ENCODE results near the gene ATP4B. TPM values are rescaled to one million over a fixed set of nuclear protein-coding genes. Genes with fewer than 3 reads are reported as not detected.

ATP4B gene
- polyA plus RNA-seq, 2 of the 4 experiments (the other 2 are of a cell fraction) = not detected

GRCh38 chr13:113669755-113670341 lies 11.8 kb upstream of the ATP4B start:
- Histone ChIP-seq H3K9me3 (no peaks in the 10 kb centered on the region), H3K27ac (no peak overlapping the region), H3K4me1 (no peaks in the 10 kb centered on the region), H3K4me3 (no peak overlapping the region), H3K4me2 (no peak overlapping the region)
- no peak for FAIRE-seq
- no peak for ATAC-seq
- TF ChIP-seq NPAS2 (CRISPR knock-in tag; IDR thresholded peaks at IDR 0.05; ENCODE audit: borderline replicate concordance) (no peak), ZSCAN20 (CRISPR knock-in tag; IDR thresholded peaks at IDR 0.05) (no peak), POLR2A (IDR thresholded peaks at IDR 0.05; ENCODE audit: low read length) (no peak), HES2 (IDR thresholded peaks at IDR 0.05) (no peak), RNF2 (IDR thresholded peaks at IDR 0.05; ENCODE audit: borderline replicate concordance, low read depth) (no peak), RAD21 (conservative IDR thresholded peaks at IDR 0.05 in 1 of 2, IDR thresholded peaks at IDR 0.05 in 1 of 2) (no peak), PHF8 (IDR thresholded peaks at IDR 0.05; ENCODE audit: borderline replicate concordance, low read depth) (no peak), CHD2 (IDR thresholded peaks at IDR 0.05; ENCODE audit: low read length, partially characterized antibody) (no peak), ELK1 (IDR thresholded peaks at IDR 0.05; ENCODE audit: low read depth, low read length) (no peak), HOXB13 (CRISPR knock-in tag; IDR thresholded peaks at IDR 0.05; ENCODE audit: low read depth) (no peak), HOXA7 (CRISPR knock-in tag; IDR thresholded peaks at IDR 0.05) (no peak), FOSL2 (IDR thresholded peaks at IDR 0.05) (no peak), FOSL2 (CRISPR knock-in tag; IDR thresholded peaks at IDR 0.05) (no peak), EP300 (IDR thresholded peaks at IDR 0.05) (no peak), MAFK (IDR thresholded peaks at IDR 0.05; ENCODE audit: partially characterized antibody) (no peak), HOXB5 (CRISPR knock-in tag; IDR thresholded peaks at IDR 0.05) (no peak), HDAC2 (IDR thresholded peaks at IDR 0.05) (no peak)
- DNase-seq (ENCODE audit: low read depth in 1 of 2, low spot score in 1 of 2) = no peak
- CTCF ChIA-PET = no interaction called here
- 71% methylated on average over 9 of the region's 21 CpGs for WGBS (ENCODE audit: missing lambda C conversion rate)
- POLR2A ChIA-PET = no interaction called here

GRCh38 chr13:113669231-113669754 lies 11.3 kb upstream of the ATP4B start:
- no peaks in the 10 kb centered on the region for H3K9me3 ChIP-seq
- H3K4me3 ChIP-seq = no peak overlapping the region
- no peak for ATAC-seq
- 57% methylated on average over 11 of the region's 13 CpGs for WGBS (ENCODE audit: missing lambda C conversion rate)
- H3K4me2 ChIP-seq = no peak overlapping the region
- TF ChIP-seq CHD4 (IDR thresholded peaks at IDR 0.05; ENCODE audit: borderline replicate concordance) = no peak
- TF ChIP-seq ZSCAN20 (CRISPR knock-in tag; IDR thresholded peaks at IDR 0.05) = no peak
- no peak for TF ChIP-seq ESRRA (IDR thresholded peaks at IDR 0.05; ENCODE audit: borderline replicate concordance, low read length)
- TF ChIP-seq ATOH8 (CRISPR knock-in tag; IDR thresholded peaks at IDR 0.05; ENCODE audit: low read depth) = no peak
- no peak for TF ChIP-seq CHD2 (IDR thresholded peaks at IDR 0.05; ENCODE audit: low read length, partially characterized antibody)
- TF ChIP-seq NR3C1 (IDR thresholded peaks at IDR 0.05) = no peak
- TF ChIP-seq NFE2L2 (conservative IDR thresholded peaks at IDR 0.05; ENCODE audit: low read length) = no peak
- no peak for TF ChIP-seq FOSB (CRISPR knock-in tag; IDR thresholded peaks at IDR 0.05)
- no peak for TF ChIP-seq HOXB13 (CRISPR knock-in tag; IDR thresholded peaks at IDR 0.05; ENCODE audit: low read depth)
- no peak for TF ChIP-seq HOXA7 (CRISPR knock-in tag; IDR thresholded peaks at IDR 0.05)
- no peak for TF ChIP-seq CBX8 (IDR thresholded peaks at IDR 0.05)
- TF ChIP-seq ZFP36 (IDR thresholded peaks at IDR 0.05; ENCODE audit: borderline replicate concordance, partially characterized antibody) = no peak
- TF ChIP-seq CBX2 (IDR thresholded peaks at IDR 0.05; ENCODE audit: borderline replicate concordance, low read depth) = no peak
- no peak for FAIRE-seq
- no peak overlapping the region for H3K27ac ChIP-seq
- POLR2A ChIA-PET = no interaction called here
- no peak for DNase-seq (ENCODE audit: low read depth in 1 of 2, low spot score in 1 of 2)
- no peaks in the 10 kb centered on the region for H3K4me1 ChIP-seq
- CTCF ChIA-PET = no interaction called here
